Measurements from ENCODE around the gene NACC2. TPM values are rescaled to one million over a fixed set of nuclear protein-coding genes. Genes with fewer than 3 reads are reported as not detected.
A peak's percentile ranks its signal among the peaks of the same experiment; 100 is the strongest.

NACC2 gene
- total RNA-seq, 4 donors from 2014 or later = 93.8 to 192 (median 142) TPM

DNA sequence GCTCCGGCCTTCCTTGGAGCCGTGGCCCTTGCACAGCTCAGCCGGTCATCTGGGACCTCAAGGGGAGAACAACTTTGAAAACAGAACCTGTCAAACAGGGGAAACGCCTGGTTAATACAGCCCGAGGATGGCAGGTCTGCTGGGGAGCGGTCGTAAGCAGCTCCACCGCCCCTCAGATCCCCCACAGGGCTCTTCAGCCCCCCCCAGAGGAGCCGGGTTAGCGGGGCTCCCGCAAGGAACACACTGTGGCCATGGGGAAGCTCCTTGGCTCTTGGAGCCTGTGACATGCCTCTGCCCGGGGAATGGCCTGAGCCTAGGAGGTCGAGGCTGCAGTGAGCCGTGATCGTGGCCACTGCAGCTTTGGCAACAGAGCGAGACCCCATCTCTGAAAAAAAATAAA lies 16.8 kb upstream of the NACC2 start:
- intact Hi-C loops (cut with DNase I) = loop anchor here (10.0 kb wide), 1 partner anchor 117 kb away; no protein-coding TSS in a partner anchor
- no peak for TF ChIP-seq EP300 (IDR thresholded peaks at IDR 0.05)
- no peak for TF ChIP-seq POLR2AphosphoS5 (IDR thresholded peaks at IDR 0.05)
- no peak for TF ChIP-seq CTCF (IDR thresholded peaks at IDR 0.05)
- TF ChIP-seq POLR2A (IDR thresholded peaks at IDR 0.05; ENCODE audit: low read depth) = no peak
- WGBS = 68% methylated on average over 6 of the region's 16 CpGs
- Histone ChIP-seq H3K27ac (replicated peaks in 1 of 4) (no peak overlapping the region), H3K9me3 (no peaks in the 10 kb centered on the region), H3K36me3 (peaks cover 16 to 34% (median 24%) of the 10 kb centered on the region in 4 donors), H3K27me3 (no peaks in the 10 kb centered on the region), H3K4me1 (peaks cover 40 to 60% (median 53%) of the 10 kb centered on the region in 4 donors), H3K4me3 (no peak overlapping the region)
- DNase-seq (ENCODE audit: extremely low spot score) = no peak

DNA sequence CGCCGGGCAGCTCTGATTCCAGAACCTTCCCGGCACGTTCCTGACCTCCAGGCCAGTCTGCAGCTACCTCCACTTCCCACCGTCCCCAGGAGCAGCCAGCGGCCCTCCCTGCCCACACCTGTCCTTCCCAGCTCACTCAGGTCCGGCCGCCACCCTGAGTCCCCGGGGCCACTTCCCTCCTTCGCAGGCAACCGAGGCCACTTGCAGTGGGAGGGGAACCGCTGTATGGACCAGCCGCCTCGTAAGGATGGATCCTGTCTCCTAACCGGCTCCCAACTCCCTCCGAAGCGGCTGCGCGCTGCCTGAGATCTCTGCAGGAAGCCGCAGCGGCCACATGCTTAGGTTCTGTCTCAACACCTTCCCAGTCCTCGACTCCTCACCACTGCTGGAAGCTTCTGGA lies 16.1 kb upstream of the NACC2 start:
- WGBS = 84% methylated on average over 10 of the region's 22 CpGs
- no peak for DNase-seq (ENCODE audit: extremely low spot score)

DNA sequence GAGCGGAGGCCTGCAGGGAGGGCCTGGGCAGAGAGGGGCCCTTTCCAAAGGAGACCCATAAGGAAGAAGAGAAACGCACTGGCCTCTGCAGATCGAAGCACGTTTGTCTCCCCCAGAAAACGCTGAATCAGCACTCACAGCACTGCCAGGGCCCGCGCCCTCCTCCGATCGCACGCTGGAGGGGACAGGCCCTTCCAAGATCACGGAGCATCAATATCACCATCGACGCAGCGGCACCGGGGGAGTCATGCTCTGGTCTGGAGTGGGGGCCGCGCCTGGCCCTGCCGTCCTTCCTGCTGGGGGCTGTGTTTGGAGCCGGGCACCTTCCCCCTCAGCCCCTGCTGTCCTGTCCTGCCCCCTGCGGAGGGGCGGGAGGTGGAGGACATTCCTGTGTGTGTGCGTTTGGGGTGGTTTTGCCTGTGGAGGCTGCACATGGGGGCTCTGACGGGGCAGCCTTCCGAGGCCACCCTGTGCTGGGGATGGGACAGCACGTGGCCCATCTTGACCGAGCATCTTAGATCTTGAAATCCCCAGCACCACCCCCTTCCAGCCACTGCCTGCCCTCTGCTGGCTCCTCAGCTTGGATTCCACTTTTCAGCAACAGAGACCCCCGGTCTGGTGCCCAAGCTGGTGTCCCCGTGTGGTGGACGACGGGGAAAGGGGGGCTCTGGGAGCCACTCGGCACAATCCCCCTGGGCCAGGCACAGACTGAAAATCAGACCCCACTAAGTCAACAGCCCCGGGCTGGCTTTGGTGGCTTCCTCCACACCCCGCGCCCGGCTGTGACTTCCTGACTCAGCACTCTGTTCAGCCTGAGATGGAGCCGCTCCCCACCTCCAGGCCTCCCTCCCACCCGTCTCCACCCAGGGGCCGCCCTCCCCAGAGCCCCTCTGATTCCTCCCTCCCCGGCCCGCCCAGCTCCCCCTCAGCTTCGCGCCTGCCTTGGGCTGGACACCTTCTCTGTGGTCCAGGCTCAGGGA lies 15.3 kb upstream of the NACC2 start:
- Histone ChIP-seq H3K9me3 (no peaks in the 10 kb centered on the region), H3K4me1 (peaks cover 54 to 62% (median 56%) of the 10 kb centered on the region in 4 donors), H3K27ac (replicated peaks in 1 of 4) (peak overlapping the region; percentile 80 to 88 (median 82)), H3K27me3 (no peaks in the 10 kb centered on the region), H3K36me3 (peaks cover 3 to 19% (median 11%) of the 10 kb centered on the region in 4 donors), H3K4me3 (peak overlapping the region; percentile 39 to 53 (median 48))
- 2% methylated on average over 8 of the region's 42 CpGs for WGBS
- TF ChIP-seq CTCF (IDR thresholded peaks at IDR 0.05) = peak in 2 of 3 experiments; percentile 19 to 26
- TF ChIP-seq POLR2AphosphoS5 (IDR thresholded peaks at IDR 0.05) = no peak
- no peak for DNase-seq (ENCODE audit: extremely low spot score)
- intact Hi-C loops (cut with DNase I) = loop anchor here (10.0 kb wide), 1 partner anchor 116 kb away; no protein-coding TSS in a partner anchor

More for the DNA sequence above, 16.1 kb upstream of the NACC2 start:
- Histone ChIP-seq H3K36me3 (peaks cover 11 to 27% (median 20%) of the 10 kb centered on the region in 4 donors), H3K27ac (replicated peaks in 1 of 4) (peak overlapping the region in 2 of 4 donors; percentile 80 to 81), H3K4me1 (peaks cover 46 to 60% (median 52%) of the 10 kb centered on the region in 4 donors), H3K27me3 (no peaks in the 10 kb centered on the region), H3K4me3 (no peak overlapping the region), H3K9me3 (no peaks in the 10 kb centered on the region)
- intact Hi-C loops (cut with DNase I) = loop anchor here (10.0 kb wide), 1 partner anchor 116 kb away; no protein-coding TSS in a partner anchor
- no peak for TF ChIP-seq POLR2AphosphoS5 (IDR thresholded peaks at IDR 0.05)
- TF ChIP-seq EP300 (IDR thresholded peaks at IDR 0.05) = no peak
- no peak for TF ChIP-seq POLR2A (IDR thresholded peaks at IDR 0.05; ENCODE audit: low read depth)
- TF ChIP-seq CTCF (IDR thresholded peaks at IDR 0.05) = no peak

DNA sequence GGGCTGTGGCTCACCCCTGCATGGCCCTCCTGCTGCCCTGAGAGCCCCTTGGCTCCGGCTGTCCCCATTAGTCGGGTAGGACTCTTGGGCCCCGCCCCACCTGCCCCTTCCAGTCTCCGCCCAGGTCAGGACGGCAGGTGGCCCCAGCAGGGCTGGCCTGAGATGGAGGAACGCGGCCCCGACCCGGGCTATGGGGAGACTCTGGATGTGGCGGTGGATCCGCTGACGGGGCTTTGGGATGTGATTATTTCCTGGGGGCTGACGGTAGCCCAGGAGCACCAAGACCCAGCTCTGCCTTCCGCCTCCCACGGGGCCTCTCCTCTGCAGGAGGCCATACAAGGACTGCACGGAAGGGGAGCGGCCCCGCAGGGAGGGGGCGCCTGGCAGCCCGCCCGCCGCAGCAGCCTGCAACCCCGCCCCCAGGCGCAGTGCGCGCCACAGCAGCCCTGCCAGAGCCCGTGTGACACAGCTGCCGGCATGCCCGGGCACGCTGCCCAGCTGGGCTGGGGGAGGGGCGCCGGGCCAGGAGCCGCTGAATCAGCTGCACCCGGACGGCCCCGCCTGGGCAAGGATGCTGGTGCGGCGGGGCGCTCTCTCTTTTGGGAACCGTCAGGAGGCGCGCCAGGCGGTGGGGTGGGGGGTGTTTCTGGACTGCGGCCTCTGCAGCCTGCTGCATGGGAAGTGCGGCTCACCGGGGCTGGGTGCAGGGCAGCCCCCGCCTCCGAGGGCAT lies 14.4 kb upstream of the NACC2 start:
- intact Hi-C loops (cut with DNase I) = loop anchor here (10.0 kb wide), 1 partner anchor 115 kb away; no protein-coding TSS in a partner anchor

More for the DNA sequence above, 14.4 kb upstream of the NACC2 start:
- Histone ChIP-seq H3K9me3 (no peaks in the 10 kb centered on the region), H3K27ac (replicated peaks in 1 of 4) (peak overlapping the region; percentile 80 to 88 (median 82)), H3K4me3 (peak overlapping the region; percentile 39 to 53 (median 48)), H3K4me1 (peaks cover 63 to 69% (median 64%) of the 10 kb centered on the region in 4 donors), H3K36me3 (peaks cover 0 to 10% (median 5%) of the 10 kb centered on the region in 4 donors), H3K27me3 (no peaks in the 10 kb centered on the region)
- TF ChIP-seq CTCF (IDR thresholded peaks at IDR 0.05) (peak in 2 of 3 experiments; percentile 7 to 26), POLR2A (IDR thresholded peaks at IDR 0.05; ENCODE audit: low read depth) (no peak), POLR2AphosphoS5 (IDR thresholded peaks at IDR 0.05) (peak; percentile 85 to 94)
- peak; percentile 96 for DNase-seq (ENCODE audit: extremely low spot score)
- WGBS = 3% methylated on average over 16 of the region's 48 CpGs

All from esophagus muscularis mucosa (tissue), 4 donors.